H1 (cell line): ENCODE results near the gene TMCO1. TPM values are rescaled to one million over a fixed set of nuclear protein-coding genes. Genes with fewer than 3 reads are reported as not detected.

Experiments used
- CTCF ChIA-PET: fragments of 300-600 bp; sonication (Branson Sonifier 250); formaldehyde crosslinking; loops from one replicate; lab custom pipeline; 2021; ENCODE audit not compliant: partially characterized antibody; lab: Charles Lee
- POLR2A ChIA-PET: fragments of 300-600 bp; sonication (Branson Sonifier 250); formaldehyde crosslinking; loops from one replicate; lab custom pipeline; 2021; ENCODE audit warnings: inconsistent platforms; ENCODE audit not compliant: partially characterized antibody; lab: Charles Lee
- DNase-seq, 2 experiments: peaks; one replicate each; pipeline versions ENCODE4 v3.0.0 to v3.0.0-alpha.2; 2010 to 2022; ENCODE audit warnings: low spot score in 2 of 2, low read depth in 1 of 2, mixed read lengths in 1 of 2
- FAIRE-seq: peaks from 2 replicates; lab custom pipeline; 2011; peaks lifted over from hg19 to GRCh38; lab: Jason Lieb, UNC
- H2AFZ ChIP-seq: 2 replicates; pipeline ENCODE4 v1.8.1; 2012; ENCODE audit warnings: low read length, inconsistent platforms
- H2AK5ac ChIP-seq: 2 replicates; pipeline ENCODE4 v1.6.1; 2013; ENCODE audit warnings: low read depth, low read length
- H2BK120ac ChIP-seq: replicated peaks from 2 replicates; pipeline ENCODE3; 2013; ENCODE audit warnings: low read depth, low read length, inconsistent platforms
- H2BK12ac ChIP-seq: 2 replicates; pipeline ENCODE4 v1.6.1; 2013; ENCODE audit warnings: low read depth, low read length
- H2BK15ac ChIP-seq: 2 replicates; pipeline ENCODE4 v1.6.1; 2013; ENCODE audit warnings: low read length
- H2BK20ac ChIP-seq: 2 replicates; pipeline ENCODE4 v1.6.1; 2013; ENCODE audit warnings: low read length
- H2BK5ac ChIP-seq: 2 replicates; pipeline ENCODE4 v1.6.1; 2013; ENCODE audit warnings: low read depth, low read length
- H3K14ac ChIP-seq: 2 replicates; pipeline ENCODE4 v1.6.1; 2013; ENCODE audit warnings: inconsistent platforms; ENCODE audit not compliant: insufficient read length
- H3K18ac ChIP-seq: 2 replicates; pipeline ENCODE4 v1.6.1; 2013; ENCODE audit warnings: low read length; ENCODE audit errors: extremely low read depth
- H3K23ac ChIP-seq: 2 replicates; pipeline ENCODE4 v1.6.1; 2013; ENCODE audit warnings: inconsistent platforms; ENCODE audit not compliant: insufficient read length
- H3K23me2 ChIP-seq: 2 replicates; pipeline ENCODE4 v1.6.1; 2013; ENCODE audit warnings: low read depth, low read length
- H3K27ac ChIP-seq: 2 replicates; pipeline ENCODE4 v1.6.1; 2011; ENCODE audit warnings: low read depth, low read length, inconsistent platforms
- H3K27me3 ChIP-seq, 4 experiments: replicated peaks in 1 of 4; 1 replicate in 1 of 4; 2 replicates in 3 of 4; pipeline versions ENCODE4 v1.6.1 to v1.8.1; 2011 to 2013; ENCODE audit warnings: low read length in 3 of 4, mild to moderate bottlenecking in 3 of 4, inconsistent platforms in 2 of 4, mixed read lengths in 2 of 4, moderate library complexity in 1 of 4; ENCODE audit not compliant: control insufficient read depth in 3 of 4, insufficient read depth in 3 of 4; ENCODE audit errors: extremely low read depth in 1 of 4
- H3K36me3 ChIP-seq, 4 experiments: 2 replicates each; pipeline versions ENCODE4 v1.6.1 to v1.8.1; 2011 to 2013; ENCODE audit warnings: mild to moderate bottlenecking in 4 of 4, low read length in 3 of 4, moderate library complexity in 2 of 4, control low read depth in 1 of 4, inconsistent platforms in 1 of 4; ENCODE audit not compliant: insufficient read depth in 4 of 4, control insufficient read depth in 2 of 4
- H3K4ac ChIP-seq: replicated peaks from 2 replicates; pipeline ENCODE3; 2013; ENCODE audit warnings: low read length, low read depth, mixed read lengths, inconsistent platforms; ENCODE audit not compliant: insufficient read length
- H3K4me1 ChIP-seq, 4 experiments: replicated peaks in 1 of 4; 1 replicate in 1 of 4; 2 replicates in 3 of 4; pipeline versions ENCODE4 v1.6.1 to v1.8.1; 2011 to 2013; ENCODE audit warnings: low read length in 3 of 4, inconsistent platforms in 2 of 4, mixed read lengths in 1 of 4; ENCODE audit not compliant: insufficient read depth in 4 of 4, control insufficient read depth in 3 of 4
- H3K4me2 ChIP-seq, 2 experiments: 2 replicates each; pipeline versions ENCODE4 v1.6.1 to v1.8.1; 2011 to 2013; ENCODE audit warnings: low read depth in 2 of 2, low read length in 2 of 2, control low read depth in 1 of 2, inconsistent platforms in 1 of 2, mild to moderate bottlenecking in 1 of 2; ENCODE audit not compliant: insufficient read depth in 1 of 2
- H3K4me3 ChIP-seq, 4 experiments: fragments of 200-600, 300-600 bp in 1 of 4; sonication (generic), shearing (Covaris generic), sonication (Bioruptor Twin) in 1 of 4; 2 replicates each; pipeline versions ENCODE4 v1.5.1 to v1.8.1; 2011 to 2016; ENCODE audit warnings: low read length in 4 of 4, low read depth in 3 of 4, control low read depth in 2 of 4, inconsistent platforms in 2 of 4, mild to moderate bottlenecking in 2 of 4, mixed read lengths in 1 of 4, moderate library complexity in 1 of 4; ENCODE audit not compliant: insufficient read depth in 2 of 4; ENCODE audit errors: extremely low read depth in 1 of 4
- H3K56ac ChIP-seq: replicated peaks from 2 replicates; pipeline ENCODE3; 2013; ENCODE audit warnings: low read depth, mild to moderate bottlenecking, mixed read lengths, low read length, inconsistent platforms; ENCODE audit not compliant: insufficient read length
- H3K79me1 ChIP-seq: 2 replicates; pipeline ENCODE4 v1.6.1; 2013; ENCODE audit warnings: low read depth, low read length, control low read depth
- H3K79me2 ChIP-seq, 2 experiments: 2 replicates each; pipeline versions ENCODE4 v1.6.1 to v1.8.1; 2012 to 2013; ENCODE audit warnings: low read length in 2 of 2, mild to moderate bottlenecking in 2 of 2, inconsistent platforms in 1 of 2; ENCODE audit not compliant: insufficient read depth in 2 of 2, control insufficient read depth in 1 of 2
- H3K9ac ChIP-seq, 4 experiments: replicated peaks in 1 of 4; 1 replicate in 1 of 4; 2 replicates in 3 of 4; pipeline versions ENCODE4 v1.6.1 to v1.8.1; 2011 to 2013; ENCODE audit warnings: low read depth in 3 of 4, low read length in 3 of 4, control low read depth in 2 of 4, mild to moderate bottlenecking in 2 of 4, moderate library complexity in 2 of 4, inconsistent platforms in 1 of 4; ENCODE audit errors: extremely low read depth in 1 of 4
- H3K9me3 ChIP-seq, 2 experiments: 2 replicates each; pipeline versions ENCODE4 v1.6.1 to v1.8.1; 2012 to 2013; ENCODE audit warnings: mild to moderate bottlenecking in 2 of 2, moderate library complexity in 2 of 2, control low read depth in 1 of 2, inconsistent platforms in 1 of 2, low read depth in 1 of 2, low read length in 1 of 2, mixed read lengths in 1 of 2; ENCODE audit not compliant: insufficient read depth in 2 of 2
- H4K20me1 ChIP-seq, 2 experiments: replicated peaks in 1 of 2; 2 replicates each; pipeline versions ENCODE3 to v1.8.1; 2011 to 2013; ENCODE audit warnings: inconsistent platforms in 2 of 2, low read length in 2 of 2, mild to moderate bottlenecking in 1 of 2; ENCODE audit not compliant: insufficient read depth in 2 of 2, control insufficient read depth in 1 of 2
- H4K5ac ChIP-seq: 2 replicates; pipeline ENCODE4 v1.6.1; 2013; ENCODE audit warnings: low read length, low read depth, mixed read lengths, inconsistent platforms; ENCODE audit not compliant: insufficient read length
- H4K8ac ChIP-seq: 2 replicates; pipeline ENCODE4 v1.8.0; 2013; ENCODE audit warnings: mild to moderate bottlenecking, moderate library complexity, low read length, inconsistent platforms; ENCODE audit not compliant: insufficient read depth; ENCODE audit errors: extremely low read depth
- H4K91ac ChIP-seq: replicated peaks from 2 replicates; pipeline ENCODE3; 2013; ENCODE audit warnings: low read length, mixed read lengths, inconsistent platforms; ENCODE audit not compliant: insufficient read length
- CHD1 ChIP-seq: IDR thresholded peaks from 2 replicates; pipeline ENCODE4 v1.6.1; 2012; ENCODE audit warnings: low read depth, low read length, improper control_type of control experiment
- CTCF ChIP-seq, 3 experiments: IDR thresholded peaks; 1 replicate in 2 of 3; 2 replicates in 1 of 3; pipeline versions ENCODE4 v1.5.1 to v1.6.1; 2011; ENCODE audit warnings: low read length in 3 of 3, mild to moderate bottlenecking in 3 of 3, inconsistent platforms in 2 of 3, low read depth in 1 of 3, moderate library complexity in 1 of 3; ENCODE audit not compliant: insufficient read depth in 1 of 3; ENCODE audit errors: control extremely low read depth in 1 of 3
- EP300 ChIP-seq, 2 experiments: IDR thresholded peaks; 1 replicate in 1 of 2; 2 replicates in 1 of 2; pipeline ENCODE4 v1.6.1; 2011 to 2012; ENCODE audit warnings: low read depth in 2 of 2, low read length in 2 of 2, mild to moderate bottlenecking in 2 of 2, borderline replicate concordance in 1 of 2, inconsistent platforms in 1 of 2, moderate library complexity in 1 of 2
- EZH2 ChIP-seq: fragments of 200-600 bp; sonication (generic); IDR thresholded peaks from 2 replicates; pipeline ENCODE4 v1.7.1; 2012; ENCODE audit warnings: low read depth, mild to moderate bottlenecking, moderate library complexity, low read length, inconsistent platforms; ENCODE audit not compliant: severe bottlenecking
- RFX5 ChIP-seq: IDR thresholded peaks from 2 replicates; pipeline ENCODE4 v1.6.1; 2011; ENCODE audit warnings: low read depth, low read length, improper control_type of control experiment, borderline replicate concordance
- SP2 ChIP-seq: IDR thresholded peaks from 2 replicates; pipeline ENCODE4 v1.6.1; 2012; ENCODE audit warnings: mild to moderate bottlenecking, low read length, inconsistent platforms
- TAF7 ChIP-seq: optimal IDR thresholded peaks from 2 replicates; pipeline ENCODE3; 2011; ENCODE audit warnings: low read depth, mild to moderate bottlenecking, inconsistent platforms, low read length, moderate library complexity, borderline replicate concordance
- YY1 ChIP-seq: IDR thresholded peaks from 2 replicates; pipeline ENCODE4 v1.6.1; 2011; ENCODE audit warnings: low read depth, mild to moderate bottlenecking, low read length
- WGBS, 2 experiments: shearing (Covaris generic) in 1 of 2; methylation state at CpG; one replicate each; pipeline versions ENCODE4 v1.1.6 to v1.1.7; 2013 to 2015; ENCODE audit warnings: low lambda C conversion rate in 2 of 2, mixed read lengths in 2 of 2, inconsistent platforms in 1 of 2, low coverage in 1 of 2, missing lambda C conversion rate in 1 of 2; ENCODE audit not compliant: insufficient replicate concordance in 2 of 2, insufficient coverage in 1 of 2, insufficient read length in 1 of 2; ENCODE audit errors: extremely low coverage in 1 of 2, missing lambda C conversion rate in 1 of 2; 5-methylcytosine and 5-hydroxymethylcytosine counted together
- polyA plus RNA-seq, 7 experiments: library from polyadenylated mRNA; depleted of rRNA in 3 of 7; stranded (reverse) in 5 of 7; unstranded in 2 of 7; fragments of >200 nt in 5 of 7; fragments of 200-250 nt in 2 of 7; gene quantifications; 1 replicate in 5 of 7; 2 replicates in 1 of 7; 4 replicates in 1 of 7; pipeline versions ENCODE4 v1.2.1 to v1.2.3, GENCODE V29; 2011 to 2013; ENCODE audit warnings: missing spikeins in 2 of 7, mixed read lengths in 2 of 7
- total RNA-seq: library from RNA; stranded (reverse); fragmentation: NEBNext Ultra II Directional; extraction: Animal tissue kit (Norgen Biotek cat#: 25700); gene quantifications from 2 replicates; pipeline ENCODE4 v1.2.1, GENCODE V29; 2021
- TF ChIP-seq, protein P1 (sequence below): IDR thresholded peaks from 2 replicates; pipeline ENCODE4 v1.6.1; 2011; ENCODE audit warnings: low read depth, mild to moderate bottlenecking, low read length; ENCODE audit not compliant: insufficient read depth

Gene TMCO1
- total and polyA plus RNA-seq, 2 of the 8 experiments (the other 6 are each of a cell fraction or from before 2014, with no cell fraction given) = 61.6 to 63.8 TPM

DNA sequence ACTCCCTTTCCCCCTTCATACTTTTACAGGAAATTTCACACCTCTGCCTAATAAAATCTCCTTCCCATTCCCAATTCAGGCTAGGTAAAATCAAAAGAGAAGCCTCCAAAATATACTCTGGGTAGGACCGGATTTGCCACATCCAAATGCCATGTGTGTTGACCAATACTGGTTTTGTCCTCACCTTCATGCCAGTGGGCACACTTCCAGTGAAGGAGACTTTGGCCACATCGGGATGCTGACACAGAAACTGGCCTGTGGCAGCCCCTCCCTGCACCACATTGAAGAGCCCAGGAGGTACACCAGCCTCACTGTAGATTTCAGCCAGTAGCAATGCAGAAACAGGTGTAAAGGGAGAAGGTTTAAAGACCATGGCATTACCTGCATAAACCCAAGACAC is 88.4 kb downstream of the TMCO1 start:
- Histone ChIP-seq H3K27ac (no peak overlapping the region), H3K4me1 (no peaks in the 10 kb centered on the region), H2AFZ (no peak overlapping the region), H4K8ac (no peak overlapping the region), H2BK120ac (no peak overlapping the region), H3K23me2 (no peaks in the 10 kb centered on the region), H3K23ac (no peak overlapping the region), H3K14ac (no peak overlapping the region), H2BK12ac (no peak overlapping the region), H3K4ac (no peak overlapping the region), H3K4me3 (no peak overlapping the region), H3K9ac (no peak overlapping the region), H3K36me3 (peaks cover 7 to 47% (median 26%) of the 10 kb centered on the region in 4 experiments; a peak in 7 of 8 replicates), H2AK5ac (no peak overlapping the region), H4K20me1 (peaks cover 0 to 3% of the 10 kb centered on the region in 2 experiments), H2BK20ac (no peak overlapping the region), H3K9me3 (no peaks in the 10 kb centered on the region), H3K18ac (no peak overlapping the region), H2BK15ac (no peak overlapping the region), H3K79me1 (no peaks in the 10 kb centered on the region; the same call in none of the 2 replicates), H3K79me2 (peaks cover 0 to 5% of the 10 kb centered on the region in 2 experiments; a peak in 2 of 4 replicates), H4K91ac (no peak overlapping the region), H2BK5ac (no peak overlapping the region), H3K27me3 (no peaks in the 10 kb centered on the region), H3K4me2 (no peak overlapping the region), H3K56ac (no peak overlapping the region), H4K5ac (no peak overlapping the region)
- FAIRE-seq (no peak), DNase-seq (no peak)
- POLR2A ChIA-PET = no interaction called here
- CTCF ChIA-PET = interaction anchor here (0.7 to 1.4 kb wide), 5 partner anchors 19 to 284 kb away, joined by 3 to 5 read pairs (median 3); no protein-coding TSS in a partner anchor
- TF ChIP-seq EP300 (IDR thresholded peaks at IDR 0.05; ENCODE audit: borderline replicate concordance in 1 of 2, low read depth in 2 of 2, low read length in 2 of 2) (no peak), CTCF (IDR thresholded peaks at IDR 0.05; ENCODE audit: control extremely low read depth in 1 of 3, insufficient read depth in 1 of 3, low read depth in 1 of 3, low read length in 3 of 3) (no peak), RFX5 (no peak), TAF7 (no peak), CHD1 (no peak), EZH2 (no peak), YY1 (no peak), SP2 (no peak)
- TF ChIP-seq, protein P1, sequence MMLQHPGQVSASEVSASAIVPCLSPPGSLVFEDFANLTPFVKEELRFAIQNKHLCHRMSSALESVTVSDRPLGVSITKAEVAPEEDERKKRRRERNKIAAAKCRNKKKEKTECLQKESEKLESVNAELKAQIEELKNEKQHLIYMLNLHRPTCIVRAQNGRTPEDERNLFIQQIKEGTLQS = no peak
- 84% methylated on average over 2 of the region's 2 CpGs; no CpG with 5 or more reads in 1 of the 2 experiments for WGBS, 2 experiments
